NCI-H82 treated with DMSO at 0.1 percent for 48 hours (cell line): ENCODE results near the gene FGF21.
"Not testable (repeated sequence)": the region's sequence is repeated elsewhere in the genome, so short reads cannot be mapped to it uniquely, and the experiment has no call there.

Experiments used
- DNase-seq: peaks from one replicate; lab custom pipeline; 2025; ENCODE audit not compliant: unreplicated experiment; lab: John Stamatoyannopoulos, UW

FGF21 gene

GRCh38 chr19:48755084-48755641 is at the start of gene FGF21:
FGF21 (plus strand) TSS chr19:48755524; CDS start chr19:48756237, 713 bp downstream.
- DNase-seq, result no peak

GRCh38 chr19:48708471-48708870 is 46.9 kb upstream of the FGF21 start:
- DNase-seq, result no peak

- DNase-seq, result no peak
Observed at GRCh38 chr19:48711106-48711662, 44.1 kb upstream of the FGF21 start.

GRCh38 chr19:48713041-48713863 is 42.1 kb upstream of the FGF21 start:
- DNase-seq, result no peak

GRCh38 chr19:48713864-48714755 is 41.2 kb upstream of the FGF21 start:
- peak; percentile 100 for DNase-seq

- no peak for DNase-seq
Observed at GRCh38 chr19:48714759-48715675, 40.3 kb upstream of the FGF21 start.

GRCh38 chr19:48715681-48716171 is 39.6 kb upstream of the FGF21 start:
- DNase-seq, result no peak

GRCh38 chr19:48716562-48717291 is 38.6 kb upstream of the FGF21 start:
- DNase-seq, result no peak

GRCh38 chr19:48718106-48718505 is 37.2 kb upstream of the FGF21 start:
- not testable (repeated sequence) for DNase-seq

- DNase-seq, result no peak
Observed at GRCh38 chr19:48718711-48719231, 36.6 kb upstream of the FGF21 start.

- DNase-seq, result no peak
Observed at GRCh38 chr19:48719263-48720171, 35.8 kb upstream of the FGF21 start, which contains the start of gene MAMSTR. MAMSTR (minus strand) TSS chr19:48719725; CDS start chr19:48719031, 694 bp downstream.

GRCh38 chr19:48720251-48720612 is 35.1 kb upstream of the FGF21 start:
- no peak for DNase-seq

GRCh38 chr19:48720613-48721296 is 34.6 kb upstream of the FGF21 start:
- peak; percentile 99 for DNase-seq

- no peak for DNase-seq
Observed at GRCh38 chr19:48722196-48722708, 33.1 kb upstream of the FGF21 start.

- DNase-seq, result peak; percentile 66
Observed at GRCh38 chr19:48724796-48725753, 30.2 kb upstream of the FGF21 start.

GRCh38 chr19:48726556-48726955 is 28.8 kb upstream of the FGF21 start:
- DNase-seq, result no peak
